IPS-18a (cell line): ENCODE data around the gene KRT72.

Experiments used
- H3K27ac ChIP-seq: one replicate; pipeline ENCODE4 v1.5.1; 2013; ENCODE audit warnings: low read length
- H3K27me3 ChIP-seq: one replicate; pipeline ENCODE4 v1.6.1; 2013; ENCODE audit warnings: mild to moderate bottlenecking, low read length; ENCODE audit not compliant: control insufficient read depth, insufficient read depth
- H3K36me3 ChIP-seq: one replicate; pipeline ENCODE4 v1.6.1; 2013; ENCODE audit warnings: low read depth, low read length; ENCODE audit not compliant: control insufficient read depth
- H3K4me1 ChIP-seq: one replicate; pipeline ENCODE4 v1.6.1; 2013; ENCODE audit warnings: low read depth, low read length; ENCODE audit not compliant: control insufficient read depth
- H3K4me3 ChIP-seq: one replicate; pipeline ENCODE4 v1.5.1; 2013; ENCODE audit warnings: low read length
- H3K9ac ChIP-seq: one replicate; pipeline ENCODE4 v1.6.1; 2013; ENCODE audit warnings: mild to moderate bottlenecking, low read length, moderate library complexity
- H3K9me3 ChIP-seq: one replicate; pipeline ENCODE4 v1.6.1; 2013; ENCODE audit warnings: low read depth, low read length; ENCODE audit not compliant: control insufficient read depth

KRT72 gene

DNA sequence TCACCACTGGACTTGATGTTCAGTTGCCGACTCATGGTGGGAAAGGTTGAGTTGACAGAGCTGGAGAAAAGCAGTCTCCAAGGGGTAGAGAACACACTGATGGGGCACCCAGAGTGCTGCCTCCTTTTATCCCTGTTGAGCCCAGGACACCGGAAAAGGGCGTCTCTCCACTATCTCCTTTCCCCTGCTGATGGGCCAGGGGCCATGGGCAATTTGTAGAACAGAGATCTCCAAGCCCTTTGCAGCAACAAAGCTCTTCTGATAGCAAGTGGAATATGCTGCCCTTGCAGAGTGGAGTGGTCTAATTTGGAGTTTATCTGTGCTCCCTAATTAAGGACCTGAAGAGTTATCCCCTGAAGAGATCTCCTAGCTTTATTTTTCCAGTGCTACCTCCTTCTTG, 27.5 kb downstream of the KRT72 start, which contains the start of gene KRT74:
Gene KRT74 (minus strand): TSS at position 101 of the 400 bp plus-strand sequence. CDS start 66 bp downstream, at position 35.
- Histone ChIP-seq H3K36me3 (no peaks in the 10 kb centered on the region), H3K27me3 (no peaks in the 10 kb centered on the region), H3K4me1 (no peaks in the 10 kb centered on the region), H3K9me3 (no peaks in the 10 kb centered on the region), H3K4me3 (no peak within 1 kb of the TSS), H3K9ac (no peak within 1 kb of the TSS), H3K27ac (no peak within 1 kb of the TSS)

DNA sequence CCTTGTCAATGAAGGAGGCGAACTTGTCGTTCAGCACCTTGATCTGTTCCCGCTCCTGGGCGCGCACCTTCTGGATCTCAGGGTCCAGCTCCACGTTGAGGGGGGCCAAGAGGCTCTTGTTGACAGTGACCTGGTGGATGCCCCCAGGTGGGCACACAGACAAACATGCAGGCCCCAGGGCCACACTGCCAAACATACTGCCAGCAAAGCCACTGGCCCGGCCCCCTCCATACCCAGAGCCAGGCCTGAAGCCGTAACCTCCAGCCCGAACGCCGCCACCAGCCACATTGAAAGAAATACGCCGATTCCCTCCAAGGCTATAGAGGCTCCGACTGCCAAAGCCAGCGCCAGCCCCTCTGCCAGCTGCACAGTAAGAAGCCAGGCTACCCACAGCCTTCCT, 28.0 kb downstream of the KRT72 start:
- Histone ChIP-seq H3K36me3 (no peaks in the 10 kb centered on the region), H3K9me3 (no peaks in the 10 kb centered on the region), H3K9ac (no peak overlapping the region), H3K27ac (no peak overlapping the region), H3K4me1 (no peaks in the 10 kb centered on the region), H3K27me3 (no peaks in the 10 kb centered on the region), H3K4me3 (no peak overlapping the region)

DNA sequence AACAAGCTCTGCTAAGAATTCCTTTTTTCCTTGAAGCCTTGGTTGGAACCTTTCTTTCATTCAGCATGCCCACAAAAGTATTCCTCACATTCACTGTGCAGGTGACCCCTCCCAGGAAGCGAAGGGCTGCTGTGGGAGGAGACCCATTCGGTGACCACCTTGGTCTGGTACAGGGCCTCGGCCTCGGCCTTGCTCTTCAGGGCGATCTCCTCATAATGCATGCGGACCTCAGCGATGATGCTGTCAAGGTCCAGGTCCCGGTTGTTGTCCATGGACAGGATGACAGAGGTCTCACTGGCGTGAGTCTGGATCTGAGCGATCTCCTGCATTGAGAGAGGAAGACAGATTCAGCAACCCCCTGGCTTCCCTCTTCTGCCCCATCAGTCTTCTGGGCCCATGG, 30.8 kb downstream of the KRT72 start:
- H3K27me3 ChIP-seq, result no peaks in the 10 kb centered on the region
- H3K27ac ChIP-seq, result no peak overlapping the region
- no peak overlapping the region for H3K4me3 ChIP-seq
- H3K9me3 ChIP-seq, result no peaks in the 10 kb centered on the region
- no peaks in the 10 kb centered on the region for H3K4me1 ChIP-seq
- H3K36me3 ChIP-seq, result no peaks in the 10 kb centered on the region
- H3K9ac ChIP-seq, result no peak overlapping the region

DNA sequence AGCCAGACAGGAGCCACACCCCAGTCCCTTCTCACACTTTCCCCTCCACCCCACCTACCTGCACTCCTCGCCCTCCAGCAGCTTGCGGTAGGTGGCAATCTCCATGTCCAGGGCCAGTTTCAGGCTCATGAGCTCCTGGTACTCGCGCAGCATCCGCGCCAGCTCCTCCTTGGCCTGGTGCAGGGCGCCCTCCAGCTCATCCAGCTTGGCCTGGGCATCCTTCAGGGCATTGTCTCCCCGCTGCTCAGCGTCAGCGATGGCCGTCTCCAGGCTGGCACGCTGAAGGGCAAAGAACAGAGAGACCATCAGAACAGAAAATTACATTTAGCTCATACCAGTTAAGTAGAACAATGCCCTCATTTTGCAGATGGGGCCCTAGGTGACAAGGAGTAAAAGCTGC, 33.2 kb downstream of the KRT72 start:
- Histone ChIP-seq H3K27me3 (no peaks in the 10 kb centered on the region), H3K36me3 (no peaks in the 10 kb centered on the region), H3K27ac (no peak overlapping the region), H3K4me3 (no peak overlapping the region), H3K4me1 (no peaks in the 10 kb centered on the region), H3K9me3 (no peaks in the 10 kb centered on the region), H3K9ac (no peak overlapping the region)

DNA sequence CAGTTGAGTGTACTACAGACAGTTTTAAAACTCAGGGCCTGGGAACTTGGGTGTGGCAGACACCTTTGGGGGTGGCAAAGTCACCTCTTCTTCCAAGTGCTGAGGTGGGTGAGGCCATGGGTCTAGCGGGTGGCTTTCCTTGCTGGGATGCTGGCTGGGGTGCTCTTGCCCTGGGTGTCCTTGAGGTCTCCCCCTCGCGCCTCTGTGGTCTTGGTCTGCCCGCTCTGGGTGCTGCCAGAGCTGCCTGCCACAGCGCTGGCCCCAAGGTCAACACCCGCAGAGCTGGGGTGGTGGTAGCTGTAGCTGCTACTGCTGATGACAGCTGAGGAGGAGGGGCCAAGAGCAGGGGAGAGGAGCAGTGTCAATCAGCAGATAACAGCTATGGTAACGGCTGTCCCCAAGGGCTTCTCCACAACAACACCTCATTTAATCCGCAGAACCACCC, 34.4 kb downstream of the KRT72 start:
- Histone ChIP-seq H3K4me3 (no peak overlapping the region), H3K36me3 (no peaks in the 10 kb centered on the region), H3K9ac (no peak overlapping the region), H3K27me3 (no peaks in the 10 kb centered on the region), H3K27ac (no peak overlapping the region), H3K4me1 (no peaks in the 10 kb centered on the region), H3K9me3 (no peaks in the 10 kb centered on the region)

DNA sequence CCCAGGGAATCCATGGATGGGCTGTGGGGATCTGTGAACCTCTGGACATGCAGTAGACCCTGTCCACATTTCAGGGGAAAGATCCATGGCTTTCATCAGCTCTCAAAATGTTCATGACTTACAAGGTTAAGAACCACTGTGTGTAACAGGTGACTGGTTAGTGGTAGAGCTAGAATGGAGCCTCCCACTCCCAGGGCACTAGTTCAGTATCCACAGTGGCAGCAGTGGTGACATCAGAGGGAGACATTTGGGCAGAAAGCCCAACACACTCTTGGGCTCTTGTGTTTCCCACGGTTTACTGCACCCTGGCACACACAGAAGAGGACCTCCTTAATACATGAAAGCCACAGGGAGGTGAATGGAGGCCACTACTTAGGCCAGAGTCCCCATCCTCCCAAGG, 36.7 kb downstream of the KRT72 start:
- Histone ChIP-seq H3K9ac (no peak overlapping the region), H3K36me3 (no peaks in the 10 kb centered on the region), H3K9me3 (no peaks in the 10 kb centered on the region), H3K27ac (no peak overlapping the region), H3K27me3 (no peaks in the 10 kb centered on the region), H3K4me3 (no peak overlapping the region), H3K4me1 (no peaks in the 10 kb centered on the region)

DNA sequence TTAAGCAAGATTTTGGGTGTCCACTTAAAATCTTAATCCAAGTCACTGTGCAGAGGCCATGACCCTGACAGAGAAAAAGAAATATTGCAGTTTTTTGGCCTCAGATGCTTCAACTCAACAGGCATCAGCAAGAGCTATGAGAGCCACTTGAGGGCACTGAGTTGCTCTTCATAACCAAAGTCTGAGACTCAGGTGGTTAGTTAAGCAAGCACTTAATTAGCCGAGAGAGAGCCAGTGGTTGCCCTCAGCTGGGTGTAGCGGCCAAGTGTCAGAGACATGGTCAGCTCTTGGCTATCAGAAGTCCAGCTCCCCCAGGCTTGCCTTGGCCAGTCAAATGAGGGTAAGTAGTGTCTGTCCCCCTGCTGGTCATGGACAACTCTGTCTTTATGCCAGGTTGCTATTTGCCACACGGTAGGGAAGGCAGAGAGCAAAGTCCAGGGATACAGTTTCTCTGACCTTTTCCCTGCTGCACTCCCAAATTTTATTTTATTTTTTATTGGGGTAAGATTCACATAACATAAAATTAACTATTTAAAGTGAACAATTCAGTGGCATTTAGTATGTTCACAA, 39.3 kb downstream of the KRT72 start:
- Histone ChIP-seq H3K36me3 (no peaks in the 10 kb centered on the region), H3K27ac (no peak overlapping the region), H3K4me1 (no peaks in the 10 kb centered on the region), H3K9ac (no peak overlapping the region), H3K9me3 (no peaks in the 10 kb centered on the region), H3K27me3 (no peaks in the 10 kb centered on the region), H3K4me3 (no peak overlapping the region)

DNA sequence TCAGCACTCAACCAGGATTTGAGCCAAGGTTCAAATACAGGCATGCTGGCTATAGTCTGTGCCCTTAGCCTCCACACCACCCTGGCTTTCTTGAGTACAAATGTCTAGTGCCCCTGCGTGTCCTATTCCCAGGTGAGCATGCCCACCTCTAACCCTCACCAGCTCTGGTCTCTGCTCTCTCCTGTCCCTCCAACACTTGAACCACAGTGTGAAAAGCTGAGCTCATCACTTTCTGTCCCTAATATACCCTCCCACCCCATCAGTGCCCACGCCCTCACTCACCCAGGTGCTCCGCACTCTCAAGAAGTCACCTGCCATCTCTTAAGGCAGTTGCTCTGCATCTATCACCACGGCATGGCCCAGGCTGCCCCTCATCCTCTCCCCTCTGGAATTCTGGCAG, 41.3 kb downstream of the KRT72 start:
- H3K27ac ChIP-seq, result no peak overlapping the region
- no peak overlapping the region for H3K4me3 ChIP-seq
- no peaks in the 10 kb centered on the region for H3K9me3 ChIP-seq
- H3K9ac ChIP-seq, result no peak overlapping the region
- no peaks in the 10 kb centered on the region for H3K4me1 ChIP-seq
- H3K27me3 ChIP-seq, result no peaks in the 10 kb centered on the region
- H3K36me3 ChIP-seq, result no peaks in the 10 kb centered on the region

DNA sequence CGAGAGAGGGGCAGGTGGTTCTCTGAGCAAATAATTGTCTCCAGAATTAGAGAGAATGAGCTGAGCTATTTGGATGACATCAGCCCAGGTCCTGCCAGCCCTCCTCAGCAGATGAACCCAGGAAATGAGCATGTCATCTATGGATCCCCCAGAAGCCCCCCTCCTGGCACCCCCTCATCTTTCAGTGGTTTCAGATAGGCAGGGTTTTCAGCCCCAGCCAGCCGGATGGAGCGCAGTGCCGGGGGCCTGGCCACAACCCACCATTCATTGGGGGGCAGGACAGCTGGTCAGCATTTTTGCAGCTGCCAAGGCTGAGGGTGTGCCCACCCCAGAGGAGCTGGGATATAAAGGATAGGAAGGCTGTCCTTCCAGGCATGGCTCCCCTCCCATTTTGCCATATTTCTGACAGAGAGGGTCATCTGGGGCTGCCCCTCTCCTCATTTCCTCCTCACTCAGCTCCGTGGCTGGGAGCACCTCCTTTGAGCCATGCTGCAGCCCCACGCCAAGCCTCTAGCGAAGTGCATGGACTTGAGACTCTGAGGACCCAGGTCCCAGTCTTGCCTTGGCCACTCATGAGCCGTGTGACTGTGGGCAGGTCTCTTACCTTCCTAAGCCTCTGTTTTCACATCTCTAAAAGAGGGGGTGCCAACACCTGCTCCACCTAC, 42.4 kb downstream of the KRT72 start:
- Histone ChIP-seq H3K9me3 (no peaks in the 10 kb centered on the region), H3K27me3 (no peaks in the 10 kb centered on the region), H3K4me1 (no peaks in the 10 kb centered on the region), H3K36me3 (no peaks in the 10 kb centered on the region), H3K27ac (no peak overlapping the region), H3K4me3 (no peak overlapping the region), H3K9ac (no peak overlapping the region)

DNA sequence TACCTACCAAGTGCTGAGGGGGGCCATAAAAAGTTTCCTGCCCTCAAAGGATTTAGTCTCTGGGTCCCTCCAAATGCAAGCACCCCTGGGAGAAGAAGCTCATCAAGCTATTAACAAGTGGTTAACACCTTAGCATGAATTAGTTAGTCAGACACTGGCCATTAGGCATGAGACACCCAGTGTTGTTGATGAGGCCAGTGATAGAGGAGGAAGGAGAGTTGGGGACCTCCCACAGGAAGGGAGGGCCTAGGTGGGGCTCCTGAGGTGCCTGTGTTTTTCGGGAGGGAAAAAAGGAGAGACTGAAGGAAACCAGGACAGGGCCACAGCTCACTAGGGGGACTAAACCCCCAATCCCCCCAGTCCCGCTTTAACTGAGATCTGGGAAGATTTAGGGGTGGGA, 43.8 kb downstream of the KRT72 start:
- Histone ChIP-seq H3K9me3 (no peaks in the 10 kb centered on the region), H3K4me3 (no peak overlapping the region), H3K9ac (no peak overlapping the region), H3K27me3 (no peaks in the 10 kb centered on the region), H3K36me3 (no peaks in the 10 kb centered on the region), H3K4me1 (no peaks in the 10 kb centered on the region), H3K27ac (no peak overlapping the region)

DNA sequence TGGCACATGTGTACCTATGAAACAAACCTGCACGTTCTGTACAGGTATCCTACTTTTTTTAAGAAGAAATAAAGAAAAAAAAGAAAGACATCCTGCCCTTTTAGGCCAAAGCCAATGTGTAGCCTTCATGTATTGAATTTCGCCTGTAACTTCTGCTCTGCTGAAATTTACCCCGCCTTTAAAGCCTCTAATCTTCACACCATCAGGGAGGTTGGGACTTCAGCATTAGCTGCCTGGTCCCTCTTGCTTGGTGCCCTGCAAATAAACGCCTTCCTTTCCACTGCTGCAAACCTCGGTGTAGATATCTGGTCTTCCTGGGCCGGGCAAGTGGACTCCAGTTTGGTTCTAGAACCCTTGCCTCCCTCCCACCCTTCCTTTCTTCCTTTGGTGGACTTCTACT, 45.7 kb downstream of the KRT72 start:
- no peak overlapping the region for H3K27ac ChIP-seq
- H3K9ac ChIP-seq, result no peak overlapping the region
- no peaks in the 10 kb centered on the region for H3K27me3 ChIP-seq
- no peaks in the 10 kb centered on the region for H3K4me1 ChIP-seq
- H3K36me3 ChIP-seq, result no peaks in the 10 kb centered on the region
- no peaks in the 10 kb centered on the region for H3K9me3 ChIP-seq
- H3K4me3 ChIP-seq, result no peak overlapping the region

DNA sequence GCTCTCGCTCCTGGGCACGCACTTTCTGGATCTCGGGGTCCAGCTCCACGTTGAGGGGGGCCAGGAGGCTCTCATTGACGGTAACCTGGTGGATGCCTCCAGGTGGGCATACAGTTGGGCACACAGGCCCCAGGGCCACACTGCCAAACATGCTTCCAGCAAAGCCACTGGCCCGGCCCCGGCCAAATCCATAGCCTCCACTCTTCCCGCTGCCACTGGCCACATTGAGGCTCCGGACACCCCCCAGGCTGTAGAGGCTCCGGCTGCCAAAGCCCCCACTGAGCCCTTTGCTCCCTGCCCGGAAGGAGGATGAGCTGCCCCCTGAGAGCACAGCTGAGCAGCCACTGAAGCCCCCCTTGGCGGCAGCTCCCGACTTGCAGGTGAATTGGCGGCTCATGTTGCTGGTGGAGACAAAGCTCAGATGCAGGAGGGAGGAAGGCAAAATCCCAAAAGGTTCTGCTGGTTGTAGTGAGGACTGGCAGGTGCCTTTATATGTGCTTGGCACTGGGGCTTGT, 48.5 kb downstream of the KRT72 start, which contains the start of gene KRT71:
Gene KRT71 (minus strand): TSS at position 465 of the 515 bp plus-strand sequence. CDS start 68 bp downstream, at position 397.
- Histone ChIP-seq H3K27ac (no peak within 1 kb of the TSS), H3K9ac (no peak within 1 kb of the TSS), H3K27me3 (no peaks in the 10 kb centered on the region)

More for the DNA sequence above, 48.5 kb downstream of the KRT72 start, which contains the start of gene KRT71:
- H3K36me3 ChIP-seq, result no peaks in the 10 kb centered on the region
- H3K9me3 ChIP-seq, result no peaks in the 10 kb centered on the region
- H3K4me3 ChIP-seq, result no peak within 1 kb of the TSS
- H3K4me1 ChIP-seq, result no peaks in the 10 kb centered on the region
